NCI-H510A (cell line): ENCODE data around the gene MADCAM1.
"Not testable (repeated sequence)": the region's sequence is repeated elsewhere in the genome, so short reads cannot be mapped to it uniquely, and the experiment has no call there.

Experiments
- DNase-seq: peaks from one replicate; lab custom pipeline; 2025; lab: John Stamatoyannopoulos, UW

The MADCAM1 gene

DNA sequence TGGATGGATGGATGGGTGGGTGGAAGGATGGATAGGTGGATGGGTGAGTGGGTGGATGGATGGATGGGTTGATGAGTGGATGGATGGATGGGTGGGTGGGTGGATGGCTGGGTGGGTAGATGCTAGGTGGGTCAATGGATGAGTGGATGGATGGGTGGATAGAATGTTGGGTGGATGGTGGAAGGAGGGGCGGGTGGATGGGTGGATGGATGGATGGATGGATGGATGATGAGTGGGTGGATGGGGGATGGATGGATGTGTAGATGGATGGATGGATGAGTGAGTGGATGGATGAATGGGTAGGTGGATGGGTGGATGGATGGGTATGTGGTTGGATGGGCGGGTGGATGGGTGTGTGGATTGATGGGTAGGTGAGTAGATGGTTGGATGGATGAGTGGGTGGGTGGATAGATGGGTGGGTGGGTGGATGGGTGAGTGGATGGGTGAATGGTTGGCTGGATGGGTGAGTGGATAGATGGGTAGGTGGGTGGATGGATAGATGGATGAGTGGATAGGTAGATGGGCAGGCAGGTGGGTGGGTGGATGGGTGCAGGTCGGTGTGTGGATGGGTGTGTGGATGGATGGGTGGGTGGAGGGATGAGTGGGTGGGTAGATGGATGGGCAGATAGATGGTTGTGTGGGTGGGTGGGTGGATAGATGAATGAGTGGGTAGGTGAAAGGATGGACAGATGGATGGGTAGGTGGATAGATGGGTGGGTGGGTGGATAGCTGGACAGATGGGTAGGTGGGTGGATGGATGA is 31.1 kb upstream of the MADCAM1 start:
- no peak for DNase-seq

DNA sequence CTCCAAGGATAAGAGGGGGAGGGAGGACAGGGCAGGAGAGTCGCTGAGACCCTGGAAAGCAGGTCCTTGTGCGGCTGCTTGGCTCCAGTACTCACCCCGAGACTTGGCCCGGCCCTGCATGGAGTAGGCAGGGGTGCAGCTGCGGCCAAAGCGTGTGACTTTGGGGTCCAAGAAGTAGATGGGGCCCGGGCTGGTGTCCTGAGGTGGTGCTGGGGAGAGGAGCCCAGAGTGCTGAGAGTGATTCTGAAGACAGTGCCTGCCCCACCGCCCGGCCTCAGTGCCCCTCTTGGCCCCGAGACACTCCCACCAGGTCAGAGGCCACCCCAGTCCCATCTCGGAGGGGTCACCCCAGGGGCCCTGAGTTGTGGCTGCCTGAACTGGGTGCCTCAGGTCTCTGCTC is 28.7 kb upstream of the MADCAM1 start:
- DNase-seq, result no peak

DNA sequence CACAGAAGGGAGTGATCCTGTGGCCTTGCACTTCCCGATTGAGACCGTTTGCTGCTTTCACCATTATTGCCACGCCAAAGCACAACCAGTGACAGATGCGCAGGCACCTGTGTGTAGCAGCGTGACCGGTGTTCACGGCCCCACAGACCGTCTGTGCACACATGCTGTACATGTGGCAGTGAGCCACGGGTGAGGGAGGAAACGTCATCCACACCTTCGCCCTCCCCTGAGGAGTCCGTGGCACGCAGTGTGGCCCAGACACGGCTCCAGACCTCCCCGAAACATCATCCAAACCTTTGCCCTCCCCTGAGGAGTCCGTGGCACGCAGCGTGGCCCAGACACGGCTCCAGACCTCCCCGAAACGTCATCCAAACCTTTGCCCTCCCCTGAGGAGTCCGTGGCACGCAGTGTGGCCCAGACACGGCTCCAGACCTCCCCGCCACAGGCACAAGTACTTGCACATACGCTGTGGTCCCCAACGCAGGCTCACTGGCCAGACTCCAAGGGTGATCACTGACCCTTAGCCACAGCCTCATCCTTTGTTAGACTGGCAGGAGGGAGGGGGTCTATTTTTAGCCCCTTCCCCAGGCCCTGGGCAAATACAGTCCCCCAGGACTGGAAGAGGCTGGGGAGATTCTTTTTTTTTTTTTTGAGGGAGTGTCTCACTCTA is 27.6 kb upstream of the MADCAM1 start:
- DNase-seq, result no peak

DNA sequence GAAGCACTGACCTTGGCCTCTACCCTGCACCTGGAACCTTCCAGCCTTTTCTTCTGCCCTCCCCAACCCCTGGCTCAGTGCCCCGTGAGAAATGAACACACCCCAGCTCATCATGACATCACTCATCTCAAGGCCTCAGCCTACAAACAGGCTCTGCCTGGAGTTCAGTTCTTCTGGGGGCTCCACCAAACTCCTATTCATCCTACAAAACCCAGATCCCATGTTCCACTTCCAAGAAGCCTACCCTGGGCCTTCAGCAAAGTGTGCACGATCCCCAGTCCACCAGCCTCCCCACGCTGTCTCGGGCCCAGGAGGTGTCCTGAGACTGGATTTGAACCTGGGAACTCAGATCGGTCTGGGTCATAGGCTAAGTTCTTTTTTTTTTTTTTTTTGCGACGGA is 26.5 kb upstream of the MADCAM1 start:
- no peak for DNase-seq

DNA sequence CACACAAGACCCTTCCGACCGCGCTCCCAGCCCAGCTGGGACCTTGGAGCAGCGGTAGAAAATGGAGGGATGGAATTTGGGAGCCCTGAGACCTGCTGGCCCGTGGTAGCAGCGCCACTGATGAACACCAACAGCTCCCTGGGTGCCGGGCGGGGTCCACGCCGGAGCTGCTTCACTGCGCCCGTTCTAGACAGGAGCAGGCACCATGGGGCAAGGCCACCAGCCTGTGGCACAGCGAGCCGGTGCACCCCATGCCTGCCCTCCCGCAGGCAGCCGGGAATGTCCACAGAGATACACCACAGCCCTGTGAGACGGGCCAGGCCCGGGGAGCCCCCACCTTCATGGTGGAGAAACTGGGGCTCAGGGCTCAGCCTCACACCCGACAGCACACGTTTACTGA is 25.6 kb upstream of the MADCAM1 start:
- DNase-seq, result no peak

DNA sequence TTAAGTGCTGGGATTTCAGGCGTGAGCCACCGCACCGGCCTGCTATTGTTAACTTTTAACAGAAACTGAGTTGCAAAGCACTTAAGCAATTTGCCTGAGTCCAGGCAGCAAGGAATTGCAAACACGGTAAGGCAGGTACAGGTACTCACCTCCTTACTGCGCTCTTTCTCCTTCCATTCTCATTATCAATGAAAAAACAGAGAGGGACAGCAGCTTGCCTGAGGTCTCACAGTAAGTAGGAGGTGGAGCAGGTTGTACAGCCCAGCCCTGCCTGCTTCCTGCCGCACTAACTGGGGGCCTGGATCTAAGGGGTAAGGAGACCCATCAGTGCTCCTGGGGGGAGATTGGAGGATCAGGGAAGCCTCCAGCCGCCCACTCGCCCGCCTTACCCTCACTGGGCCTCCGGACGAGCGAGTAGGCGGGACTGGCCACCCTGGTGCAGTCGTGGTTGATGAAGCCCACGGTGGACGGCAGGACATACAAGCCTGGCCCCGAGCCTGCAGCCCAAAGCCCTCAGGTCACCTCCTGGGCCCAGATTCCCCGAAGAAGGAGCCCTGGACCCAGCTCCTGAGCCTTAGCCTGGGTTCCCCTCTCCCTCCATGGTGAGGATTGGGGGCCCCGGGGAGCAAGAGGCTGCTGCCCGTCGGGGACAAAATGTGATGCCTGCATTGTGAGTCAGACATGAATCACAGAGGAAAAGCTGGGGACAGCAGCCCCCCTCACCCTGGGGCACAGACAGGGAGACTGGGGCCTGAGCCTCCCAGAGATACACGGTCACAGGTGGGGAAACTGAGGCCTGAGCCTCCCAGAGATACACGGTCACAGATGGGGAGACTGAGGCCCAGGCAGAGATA is 24.1 kb upstream of the MADCAM1 start:
- no peak for DNase-seq

DNA sequence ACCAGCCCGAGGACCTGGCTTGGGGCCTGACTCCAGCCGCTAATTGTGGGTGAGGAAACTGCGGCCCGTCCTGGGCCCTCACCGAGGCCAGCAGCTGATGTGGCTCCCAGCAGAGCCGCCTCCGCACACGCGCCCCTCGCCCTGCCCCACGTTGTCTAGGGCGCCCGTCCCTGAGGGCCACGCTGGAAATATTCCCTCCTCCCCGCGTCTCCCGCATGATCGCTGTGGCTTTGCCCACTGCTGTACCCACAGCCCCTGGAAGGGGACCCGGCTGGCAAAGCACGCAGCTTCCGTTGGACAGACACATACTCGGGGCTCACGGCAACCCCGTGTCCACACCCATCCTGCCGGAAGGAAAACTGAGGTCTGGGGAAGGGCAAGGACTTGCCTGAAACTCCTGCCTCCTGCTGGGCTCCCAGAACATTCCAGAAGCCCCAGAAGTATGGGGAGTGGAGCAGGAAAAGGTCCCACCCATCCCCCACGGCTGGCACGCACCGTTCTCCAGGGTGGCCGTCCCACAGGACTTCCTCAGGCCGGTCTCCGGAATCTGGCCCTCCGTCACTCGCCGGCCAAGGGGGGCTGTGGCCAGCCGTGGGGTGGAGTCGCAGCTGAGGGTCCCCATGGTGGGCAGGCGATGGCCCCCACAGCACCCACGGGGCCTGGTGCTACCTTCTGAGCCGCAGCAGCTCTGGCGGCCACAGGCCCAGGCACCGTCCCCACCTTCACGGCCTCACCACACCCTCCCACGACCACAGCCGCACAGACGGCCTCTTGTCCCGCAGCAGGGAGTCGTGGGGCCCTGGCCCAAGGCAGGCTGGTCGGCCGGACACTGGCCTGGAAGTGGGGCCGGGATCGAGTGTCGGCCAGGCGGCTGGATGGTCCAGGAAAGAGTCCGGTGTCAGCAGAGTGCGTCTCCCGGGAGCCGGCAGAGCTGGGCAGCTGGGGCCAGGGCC is 21.9 kb upstream of the MADCAM1 start:
- no peak for DNase-seq

DNA sequence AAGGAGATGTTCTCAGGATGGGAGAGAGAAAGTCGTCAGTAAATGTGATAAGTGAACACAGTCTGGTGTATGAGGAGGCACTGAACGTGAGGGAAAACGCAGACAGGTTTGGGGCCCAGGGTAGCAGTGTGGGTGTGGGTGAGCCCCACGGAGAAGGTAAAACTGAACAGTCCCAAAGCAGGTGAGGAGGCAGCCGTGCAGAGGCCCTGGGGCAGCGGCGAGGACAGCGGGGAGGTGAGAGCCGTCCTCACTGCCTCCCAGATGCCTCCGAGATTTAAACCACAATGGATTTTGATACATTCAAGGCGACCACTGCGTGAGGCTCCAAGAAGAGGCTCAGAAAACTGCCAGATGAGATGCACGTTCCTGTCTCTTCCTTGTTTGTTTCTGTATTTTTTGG is 20.9 kb upstream of the MADCAM1 start:
- DNase-seq, result no peak

DNA sequence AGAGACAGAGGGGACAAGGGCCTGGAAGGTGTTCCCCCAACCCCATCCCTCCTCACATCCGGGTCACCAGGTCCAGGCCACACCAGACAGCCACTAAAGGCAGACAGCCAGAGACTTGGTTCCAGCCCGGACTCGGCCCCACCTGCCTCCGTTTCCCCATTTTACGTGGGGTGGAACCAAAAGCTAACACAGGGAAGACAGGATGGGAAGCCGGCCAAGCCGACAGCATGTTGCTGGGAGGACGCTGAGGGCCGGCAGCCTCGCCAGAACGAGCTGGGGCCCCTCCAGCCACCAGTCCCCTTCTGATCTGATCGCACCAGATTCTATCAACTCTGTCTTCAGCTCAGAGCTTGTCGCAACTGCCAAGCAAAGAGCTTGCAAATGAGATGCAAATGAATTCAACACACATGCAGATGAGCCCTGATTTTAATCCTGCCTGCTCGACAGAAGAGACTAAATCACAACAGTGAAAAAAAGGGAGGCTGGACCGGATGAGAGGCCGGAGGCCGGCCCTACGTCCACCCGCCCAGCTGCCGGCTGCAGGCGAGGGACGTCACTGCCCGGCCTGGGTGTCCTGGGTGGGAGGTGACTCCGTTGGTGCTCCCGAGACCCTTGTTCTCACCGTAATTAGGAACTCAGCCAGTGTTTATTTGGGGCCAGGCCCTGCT is 17.9 kb upstream of the MADCAM1 start:
- no peak for DNase-seq

DNA sequence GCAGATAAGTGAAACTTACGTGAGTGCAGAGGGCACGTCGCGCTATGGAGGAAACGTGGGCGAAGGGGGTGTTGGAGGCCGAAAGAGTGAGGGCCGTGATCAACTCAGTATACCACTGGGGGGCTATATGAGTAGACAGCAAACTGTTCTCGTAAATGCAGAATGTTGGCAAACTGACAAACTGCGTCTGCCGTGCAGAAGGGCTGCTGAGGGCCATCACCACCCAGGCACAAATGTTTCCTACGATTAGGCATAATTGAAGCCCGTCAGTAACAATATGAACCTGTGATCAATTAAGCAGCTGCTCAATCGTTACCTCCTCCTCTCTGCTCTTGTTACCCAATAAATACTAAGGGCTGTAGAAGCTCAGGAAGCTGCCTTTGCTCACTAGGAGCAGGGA is 17.3 kb upstream of the MADCAM1 start:
- no peak for DNase-seq

DNA sequence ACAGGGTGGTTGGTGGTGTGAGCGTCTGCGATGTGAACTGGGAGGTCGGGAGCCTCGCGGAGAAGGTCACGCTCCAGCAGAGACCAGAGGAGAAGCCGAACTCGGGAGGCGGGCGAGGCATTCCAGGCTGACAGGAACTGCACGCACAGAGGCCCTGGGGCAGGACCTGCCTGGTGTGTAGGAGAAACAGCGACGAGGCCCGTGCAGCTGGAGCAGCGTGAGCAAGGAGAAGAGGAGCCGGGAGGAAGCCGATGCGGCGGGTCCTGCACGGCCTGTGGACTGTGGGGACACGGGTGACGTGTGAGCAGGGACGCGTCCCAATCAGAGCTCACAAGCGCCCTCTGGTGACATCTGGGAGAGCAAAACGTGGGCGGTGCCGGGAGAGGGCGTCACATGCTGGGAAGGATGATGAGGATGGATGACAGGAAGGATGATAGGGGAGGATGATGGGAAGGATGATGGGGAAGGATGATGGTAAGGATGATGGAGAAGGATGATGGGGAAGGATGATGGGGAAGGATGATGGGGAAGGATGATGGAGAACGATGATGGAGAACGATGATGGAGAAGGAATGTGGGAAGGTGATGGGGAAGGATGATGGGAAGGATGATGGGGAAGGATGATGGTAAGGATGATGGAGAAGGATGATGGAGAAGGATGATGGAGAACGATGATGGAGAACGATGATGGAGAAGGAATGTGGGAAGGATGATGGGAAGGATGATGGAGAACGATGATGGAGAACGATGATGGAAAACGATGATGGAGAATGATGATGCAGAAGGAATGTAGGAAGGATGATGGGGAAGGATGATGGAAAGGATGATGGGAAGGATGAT is 16.1 kb upstream of the MADCAM1 start:
- DNase-seq, result no peak

DNA sequence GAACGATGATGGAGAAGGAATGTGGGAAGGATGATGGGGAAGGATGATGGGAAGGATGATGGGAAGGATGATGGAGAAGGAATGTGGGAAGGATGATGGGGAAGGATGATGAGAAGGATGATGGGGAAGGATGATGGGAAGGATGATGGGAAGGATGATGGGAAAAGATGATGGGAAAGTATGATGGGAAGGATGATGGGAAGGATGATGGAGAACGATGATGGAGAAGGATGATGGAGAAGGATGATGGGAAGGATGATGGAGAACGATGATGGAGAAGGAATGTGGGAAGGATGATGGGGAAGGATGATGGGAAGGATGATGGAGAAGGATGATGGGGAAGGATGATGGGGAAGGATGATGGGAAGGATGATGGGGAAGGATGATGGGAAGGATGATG is 15.2 kb upstream of the MADCAM1 start:
- not testable (repeated sequence) for DNase-seq

DNA sequence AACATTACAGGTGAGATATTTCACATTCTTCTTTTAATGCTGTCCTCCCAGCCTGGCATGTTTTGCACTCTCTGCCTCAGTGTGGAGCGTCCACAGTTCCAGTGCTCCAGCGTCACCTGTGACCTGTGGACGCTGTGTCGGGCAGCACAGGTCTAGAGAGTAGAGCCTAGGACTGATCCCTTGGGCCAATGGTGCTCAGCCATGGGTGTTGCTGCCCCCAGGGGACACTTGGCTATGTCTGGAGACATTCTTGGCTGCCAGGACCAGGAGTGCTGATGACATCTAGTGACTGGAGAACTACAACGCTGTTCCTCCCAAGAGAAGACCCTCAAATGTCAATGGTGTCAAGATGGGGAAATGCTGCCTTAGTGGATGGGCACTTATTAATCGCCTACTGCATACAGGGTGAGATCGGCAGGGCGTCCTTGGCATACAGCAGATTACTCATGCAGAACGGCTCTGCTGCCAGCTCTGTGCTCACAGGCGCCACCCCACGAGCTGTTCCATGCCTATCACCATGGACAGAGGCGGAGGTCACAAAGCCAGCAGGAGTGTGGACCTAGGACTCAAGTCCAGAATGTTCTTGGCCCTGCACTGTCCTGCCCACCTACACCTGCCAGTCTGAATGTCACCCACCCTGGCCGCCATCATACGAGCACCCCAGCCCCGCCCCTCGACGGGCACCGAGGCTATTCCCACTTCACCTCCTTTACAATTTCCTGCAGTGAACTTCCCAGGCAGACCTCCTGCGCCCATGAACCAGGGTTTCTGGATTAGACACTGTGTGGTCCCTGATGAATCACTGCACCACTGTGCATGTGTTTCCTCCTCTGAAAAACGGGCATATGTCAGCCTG is 13.9 kb upstream of the MADCAM1 start:
- DNase-seq, result no peak

DNA sequence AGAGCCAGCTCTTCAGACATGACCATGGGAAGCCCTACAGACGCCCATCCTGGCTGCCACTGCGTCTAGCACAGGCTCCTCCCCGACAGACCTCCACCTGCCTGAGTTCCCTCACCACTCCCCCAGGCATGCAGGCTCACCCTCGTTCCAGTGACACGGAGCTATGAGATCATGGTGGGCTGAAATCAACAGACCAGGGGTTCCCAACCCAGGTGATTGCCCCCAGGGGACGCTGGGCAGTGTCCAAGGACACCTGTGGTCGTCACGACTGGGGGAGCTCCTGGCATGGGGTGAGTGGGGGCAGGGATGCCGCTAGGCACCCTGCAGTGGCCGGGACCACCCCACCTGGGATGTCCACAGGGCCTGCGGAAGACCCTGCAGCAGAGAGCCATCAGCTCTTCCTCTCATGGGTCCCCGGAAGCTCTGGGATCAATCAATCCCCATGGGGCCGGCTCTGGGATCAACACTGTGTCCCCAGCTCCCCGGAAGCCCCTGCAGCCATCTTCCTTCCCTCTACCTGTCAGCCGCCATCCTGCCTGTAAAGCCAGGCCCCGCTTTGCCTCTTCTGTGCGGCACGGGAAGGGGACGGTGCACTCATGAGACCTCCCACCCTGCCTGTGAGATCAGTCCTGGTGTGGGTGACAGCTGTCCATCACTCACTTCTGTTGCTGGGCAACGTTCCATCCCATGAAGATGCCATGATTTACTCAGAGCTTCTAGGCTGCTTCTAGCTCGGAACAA is 12.8 kb upstream of the MADCAM1 start:
- DNase-seq, result no peak

DNA sequence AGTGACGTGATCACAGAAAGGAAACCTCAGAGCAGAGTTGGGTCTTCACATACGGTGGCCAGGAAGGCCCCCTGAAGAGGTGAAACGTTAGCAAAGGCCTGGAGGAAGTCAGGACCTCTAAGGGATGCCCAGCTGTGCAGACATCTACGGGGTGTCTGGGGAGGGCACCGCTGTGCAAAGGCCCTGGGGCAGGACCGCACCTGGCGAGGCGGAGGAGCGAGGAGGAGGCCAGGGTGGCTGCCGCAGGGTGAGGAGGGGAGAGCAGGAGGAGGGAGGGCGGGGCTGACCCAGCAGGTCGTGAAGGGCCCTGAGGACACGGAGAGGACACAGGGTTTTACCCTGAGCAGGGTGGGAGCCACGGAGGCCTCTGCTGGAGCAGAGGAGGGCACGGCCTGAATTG is 11.8 kb upstream of the MADCAM1 start:
- DNase-seq, result no peak

DNA sequence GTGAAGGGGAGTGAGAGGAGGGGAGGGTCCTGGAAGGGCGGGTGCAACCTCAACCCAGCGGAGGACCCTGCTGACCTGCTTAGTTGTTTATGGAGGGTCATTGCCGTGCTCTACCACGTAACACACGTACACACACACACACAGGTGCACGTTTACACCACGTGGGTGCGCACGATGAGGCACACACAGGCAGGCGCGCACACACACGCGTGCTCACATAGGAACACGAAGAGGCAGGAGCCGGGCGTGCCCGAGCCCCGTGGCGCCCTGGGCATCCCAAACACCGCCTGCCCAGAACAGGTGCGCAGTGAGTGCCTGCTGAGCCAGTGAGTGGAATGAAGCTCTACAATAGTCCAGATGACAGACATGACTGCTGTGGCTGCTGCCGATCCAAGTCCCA is 11.2 kb upstream of the MADCAM1 start:
- DNase-seq, result no peak

DNA sequence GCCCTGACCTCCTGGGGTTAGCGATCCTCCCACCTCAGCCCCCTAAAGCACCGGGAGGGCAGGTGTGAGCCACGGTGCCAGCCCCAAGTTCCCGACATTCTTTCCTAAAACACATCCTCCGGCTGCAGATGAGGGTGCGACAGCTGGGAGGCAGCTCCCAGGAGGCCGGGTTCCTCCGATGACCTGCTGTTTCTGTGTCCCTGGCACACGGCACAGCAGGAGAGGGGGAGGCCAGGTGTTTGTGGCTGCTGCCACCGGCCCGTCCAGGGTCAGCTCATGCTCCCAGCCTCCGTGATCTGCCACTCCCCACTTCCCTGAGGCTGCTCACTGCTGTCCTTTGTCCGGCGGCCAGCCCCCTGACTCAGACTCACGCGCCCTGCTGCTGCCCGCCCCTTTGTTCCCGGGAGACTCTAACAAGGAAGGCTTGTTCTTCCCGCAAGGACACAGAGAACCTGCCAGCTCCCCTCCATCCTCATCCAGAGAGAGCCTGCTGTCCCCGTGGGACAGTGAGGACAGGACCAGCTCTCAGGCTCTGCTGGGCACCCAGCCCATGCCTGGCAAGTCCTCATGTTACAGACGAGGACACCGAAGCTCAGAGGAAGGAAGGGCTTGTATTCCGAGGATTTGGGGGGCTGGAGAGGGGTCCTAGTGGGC is 10.6 kb upstream of the MADCAM1 start:
- no peak for DNase-seq
